HCT116 (cell line): ENCODE results near the gene TP53.

Source experiments
- POLR2AphosphoS5 ChIP-seq: IDR thresholded peaks from 2 replicates; pipeline ENCODE4 v1.6.1; 2011; ENCODE audit warnings: mild to moderate bottlenecking, low read depth, low read length, moderate library complexity
- RAD21 ChIP-seq: IDR thresholded peaks from 2 replicates; pipeline ENCODE4 v1.6.1; 2012; ENCODE audit warnings: low read depth, mild to moderate bottlenecking
- SIN3A ChIP-seq: IDR thresholded peaks from 2 replicates; pipeline ENCODE4 v1.6.1; 2012; ENCODE audit warnings: low read depth
- SRF ChIP-seq: IDR thresholded peaks from 2 replicates; pipeline ENCODE4 v1.6.1; 2012; ENCODE audit warnings: low read depth
- TCF7L2 ChIP-seq: IDR thresholded peaks from 2 replicates; pipeline ENCODE4 v1.7.0; 2011; ENCODE audit warnings: borderline replicate concordance, inconsistent platforms; ENCODE audit not compliant: insufficient read depth, insufficient read length; ENCODE audit errors: extremely low read depth
- ZFX ChIP-seq: fragments of 450-650 bp; IDR thresholded peaks from 2 replicates; pipeline ENCODE4 v1.6.1; 2017
- TF ChIP-seq, protein P1 (sequence below): IDR thresholded peaks from 2 replicates; pipeline ENCODE4 v1.6.1; 2012; ENCODE audit warnings: low read depth
- TF ChIP-seq, protein P2 (sequence below), 3 experiments: fragments of 200-600 bp in 1 of 3; sonication (generic) in 1 of 3; IDR thresholded peaks in 2 of 3; conservative IDR thresholded peaks in 1 of 3; 2 replicates each; pipeline ENCODE4 v1.5.1; 2012 to 2017; ENCODE audit warnings: low read depth in 2 of 3, low read length in 2 of 3, antibody characterized with exemption in 1 of 3, borderline replicate concordance in 1 of 3, control low read depth in 1 of 3, mild to moderate bottlenecking in 1 of 3, mixed read lengths in 1 of 3, mixed run types in 1 of 3, moderate library complexity in 1 of 3; ENCODE audit not compliant: insufficient read depth in 1 of 3
- TF ChIP-seq, protein P3 (sequence below): IDR thresholded peaks from 2 replicates; pipeline ENCODE4 v1.6.1; 2012
- TF ChIP-seq, protein P4 (sequence below): IDR thresholded peaks from 2 replicates; pipeline ENCODE4 v1.6.1; 2012

DNA sequence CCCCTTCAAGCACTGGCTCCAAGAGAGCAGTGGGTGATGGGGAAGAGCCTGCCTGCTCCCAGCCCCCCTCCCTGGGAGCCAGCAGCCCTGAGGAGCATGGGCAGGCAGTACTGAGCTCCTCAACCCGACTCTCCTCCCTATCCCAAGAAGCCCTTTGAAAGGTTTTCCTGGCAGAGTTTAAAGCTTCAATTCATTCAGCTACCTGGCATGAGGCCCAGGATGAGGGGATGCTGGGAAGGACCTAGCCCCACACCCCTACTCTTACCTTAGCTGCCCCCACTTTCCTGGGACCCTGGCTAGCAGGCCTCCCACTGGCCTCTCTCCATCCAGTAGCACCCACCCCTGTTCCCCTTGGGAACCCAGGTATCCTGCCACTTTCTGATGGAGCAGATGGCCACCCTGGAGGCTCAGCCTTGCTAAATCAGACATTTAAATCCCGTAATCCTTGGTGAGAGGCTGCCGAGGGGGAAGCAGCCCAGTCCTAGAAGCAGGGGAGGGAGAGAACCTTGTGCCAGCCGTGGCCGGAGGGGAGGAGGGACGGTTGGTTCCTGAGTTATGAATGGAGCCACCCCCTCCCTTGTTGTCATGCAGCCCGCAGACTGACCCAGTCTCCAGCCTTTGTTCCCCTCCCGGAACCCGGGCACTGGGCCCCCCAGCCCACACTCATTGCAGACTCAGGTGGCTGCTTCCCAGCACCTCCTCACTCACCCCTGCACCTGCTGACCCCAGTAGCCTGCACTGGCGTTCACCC lies 19.5 kb downstream of the TP53 start:
- TF ChIP-seq RAD21 (no peak), ZFX (no peak), POLR2AphosphoS5 (no peak), SRF (no peak), TCF7L2 (no peak), SIN3A (no peak)
- TF ChIP-seq, protein P1, sequence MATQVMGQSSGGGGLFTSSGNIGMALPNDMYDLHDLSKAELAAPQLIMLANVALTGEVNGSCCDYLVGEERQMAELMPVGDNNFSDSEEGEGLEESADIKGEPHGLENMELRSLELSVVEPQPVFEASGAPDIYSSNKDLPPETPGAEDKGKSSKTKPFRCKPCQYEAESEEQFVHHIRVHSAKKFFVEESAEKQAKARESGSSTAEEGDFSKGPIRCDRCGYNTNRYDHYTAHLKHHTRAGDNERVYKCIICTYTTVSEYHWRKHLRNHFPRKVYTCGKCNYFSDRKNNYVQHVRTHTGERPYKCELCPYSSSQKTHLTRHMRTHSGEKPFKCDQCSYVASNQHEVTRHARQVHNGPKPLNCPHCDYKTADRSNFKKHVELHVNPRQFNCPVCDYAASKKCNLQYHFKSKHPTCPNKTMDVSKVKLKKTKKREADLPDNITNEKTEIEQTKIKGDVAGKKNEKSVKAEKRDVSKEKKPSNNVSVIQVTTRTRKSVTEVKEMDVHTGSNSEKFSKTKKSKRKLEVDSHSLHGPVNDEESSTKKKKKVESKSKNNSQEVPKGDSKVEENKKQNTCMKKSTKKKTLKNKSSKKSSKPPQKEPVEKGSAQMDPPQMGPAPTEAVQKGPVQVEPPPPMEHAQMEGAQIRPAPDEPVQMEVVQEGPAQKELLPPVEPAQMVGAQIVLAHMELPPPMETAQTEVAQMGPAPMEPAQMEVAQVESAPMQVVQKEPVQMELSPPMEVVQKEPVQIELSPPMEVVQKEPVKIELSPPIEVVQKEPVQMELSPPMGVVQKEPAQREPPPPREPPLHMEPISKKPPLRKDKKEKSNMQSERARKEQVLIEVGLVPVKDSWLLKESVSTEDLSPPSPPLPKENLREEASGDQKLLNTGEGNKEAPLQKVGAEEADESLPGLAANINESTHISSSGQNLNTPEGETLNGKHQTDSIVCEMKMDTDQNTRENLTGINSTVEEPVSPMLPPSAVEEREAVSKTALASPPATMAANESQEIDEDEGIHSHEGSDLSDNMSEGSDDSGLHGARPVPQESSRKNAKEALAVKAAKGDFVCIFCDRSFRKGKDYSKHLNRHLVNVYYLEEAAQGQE = no peak
- TF ChIP-seq, protein P2, sequence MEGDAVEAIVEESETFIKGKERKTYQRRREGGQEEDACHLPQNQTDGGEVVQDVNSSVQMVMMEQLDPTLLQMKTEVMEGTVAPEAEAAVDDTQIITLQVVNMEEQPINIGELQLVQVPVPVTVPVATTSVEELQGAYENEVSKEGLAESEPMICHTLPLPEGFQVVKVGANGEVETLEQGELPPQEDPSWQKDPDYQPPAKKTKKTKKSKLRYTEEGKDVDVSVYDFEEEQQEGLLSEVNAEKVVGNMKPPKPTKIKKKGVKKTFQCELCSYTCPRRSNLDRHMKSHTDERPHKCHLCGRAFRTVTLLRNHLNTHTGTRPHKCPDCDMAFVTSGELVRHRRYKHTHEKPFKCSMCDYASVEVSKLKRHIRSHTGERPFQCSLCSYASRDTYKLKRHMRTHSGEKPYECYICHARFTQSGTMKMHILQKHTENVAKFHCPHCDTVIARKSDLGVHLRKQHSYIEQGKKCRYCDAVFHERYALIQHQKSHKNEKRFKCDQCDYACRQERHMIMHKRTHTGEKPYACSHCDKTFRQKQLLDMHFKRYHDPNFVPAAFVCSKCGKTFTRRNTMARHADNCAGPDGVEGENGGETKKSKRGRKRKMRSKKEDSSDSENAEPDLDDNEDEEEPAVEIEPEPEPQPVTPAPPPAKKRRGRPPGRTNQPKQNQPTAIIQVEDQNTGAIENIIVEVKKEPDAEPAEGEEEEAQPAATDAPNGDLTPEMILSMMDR (IDR thresholded peaks at IDR 0.05 in 2 of 3, conservative IDR thresholded peaks at IDR 0.05 in 1 of 3; ENCODE audit: borderline replicate concordance in 1 of 3, insufficient read depth in 1 of 3, low read depth in 2 of 3, low read length in 2 of 3) = no peak
- TF ChIP-seq, protein P3, sequence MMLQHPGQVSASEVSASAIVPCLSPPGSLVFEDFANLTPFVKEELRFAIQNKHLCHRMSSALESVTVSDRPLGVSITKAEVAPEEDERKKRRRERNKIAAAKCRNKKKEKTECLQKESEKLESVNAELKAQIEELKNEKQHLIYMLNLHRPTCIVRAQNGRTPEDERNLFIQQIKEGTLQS = no peak
- TF ChIP-seq, protein P4, sequence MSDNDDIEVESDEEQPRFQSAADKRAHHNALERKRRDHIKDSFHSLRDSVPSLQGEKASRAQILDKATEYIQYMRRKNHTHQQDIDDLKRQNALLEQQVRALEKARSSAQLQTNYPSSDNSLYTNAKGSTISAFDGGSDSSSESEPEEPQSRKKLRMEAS = no peak
